PC-9 (cell line): ENCODE results near the gene KLHL35. TPM values are rescaled to one million over a fixed set of nuclear protein-coding genes. Genes with fewer than 3 reads are reported as not detected.

Experiments
- BruUV-seq: library from RNA; stranded (reverse); fragments of 400-500 nt; replicated peaks from 2 replicates; lab custom pipeline; 2021; lab: Mats Ljungman, UMichigan
- CTCF ChIA-PET: fragments of 300-600 bp; sonication (Branson Sonifier 250); formaldehyde crosslinking; loops from one replicate; lab custom pipeline; 2022; ENCODE audit warnings: antibody characterized with exemption; lab: Charles Lee
- POLR2A ChIA-PET: fragments of 300-600 bp; sonication (Branson Sonifier 250); formaldehyde crosslinking; loops from one replicate; lab custom pipeline; 2022; ENCODE audit warnings: antibody characterized with exemption; ENCODE audit not compliant: unreplicated experiment; lab: Charles Lee
- DNase-seq, 2 experiments: peaks; one replicate each; pipeline versions ENCODE4 v3.0.0 to v3.0.0-alpha.2; 2015 to 2022; ENCODE audit warnings: mixed read lengths in 1 of 2
- H2AFZ ChIP-seq: fragments of 200-600 bp; sonication (generic); 2 replicates; pipeline ENCODE4 v1.8.1; 2017; ENCODE audit warnings: antibody characterized with exemption
- H3F3A ChIP-seq: fragments of 200-600 bp; sonication (generic); 2 replicates; pipeline ENCODE4 v1.8.1; 2017; ENCODE audit warnings: antibody characterized with exemption, mild to moderate bottlenecking, low read depth; ENCODE audit not compliant: insufficient read depth
- H3K27ac ChIP-seq: fragments of 200-600 bp; sonication (generic); 2 replicates; pipeline ENCODE4 v1.6.1; 2016; ENCODE audit warnings: mixed run types
- H3K27me3 ChIP-seq: fragments of 200-600 bp; sonication (generic); 2 replicates; pipeline ENCODE4 v1.6.1; 2016; ENCODE audit warnings: low read depth, mixed run types; ENCODE audit not compliant: insufficient read depth
- H3K36me3 ChIP-seq: fragments of 200-600 bp; sonication (generic); 2 replicates; pipeline ENCODE4 v1.6.1; 2016; ENCODE audit warnings: low read depth, mixed run types
- H3K4me1 ChIP-seq: fragments of 200-600 bp; sonication (generic); replicated peaks from 2 replicates; pipeline ENCODE4 v1.6.1; 2016; ENCODE audit warnings: mixed run types; ENCODE audit not compliant: insufficient read depth
- H3K4me2 ChIP-seq: fragments of 200-600 bp; sonication (generic); 2 replicates; pipeline ENCODE4 v1.6.1; 2017; ENCODE audit warnings: mixed run types
- H3K4me3 ChIP-seq: fragments of 200-600 bp; sonication (generic); 2 replicates; pipeline ENCODE4 v1.6.1; 2016; ENCODE audit warnings: mixed run types
- H3K79me2 ChIP-seq: fragments of 200-600 bp; sonication (generic); 2 replicates; pipeline ENCODE4 v1.6.1; 2017; ENCODE audit warnings: low read depth, mixed run types
- H3K9me2 ChIP-seq: fragments of 200-600 bp; sonication (generic); 2 replicates; pipeline ENCODE4 v1.8.1; 2017; ENCODE audit warnings: mild to moderate bottlenecking; ENCODE audit not compliant: insufficient read depth
- H3K9me3 ChIP-seq: fragments of 200-600 bp; sonication (generic); 2 replicates; pipeline ENCODE4 v1.8.1; 2016; ENCODE audit warnings: low read depth; ENCODE audit not compliant: insufficient read depth
- H4K20me1 ChIP-seq: fragments of 200-600 bp; sonication (generic); 2 replicates; pipeline ENCODE4 v1.8.1; 2017; ENCODE audit not compliant: insufficient read depth
- CTCF ChIP-seq: fragments of 200-600 bp; sonication (generic); conservative IDR thresholded peaks from 2 replicates; pipeline ENCODE4 v1.6.1; 2017; ENCODE audit warnings: mixed run types, antibody characterized with exemption, mild to moderate bottlenecking, moderate library complexity
- EZH2 ChIP-seq: fragments of 200-600 bp; sonication (generic); IDR thresholded peaks from 2 replicates; pipeline ENCODE4 v1.8.0; 2017; ENCODE audit warnings: antibody characterized with exemption, low read depth
- intact Hi-C: fragments of 100-400 bp; cut with micrococcal nuclease; formaldehyde crosslinking; loops from one replicate; pipeline ENCODE4 v1.10.0; 2022; ENCODE audit not compliant: unreplicated experiment
- total RNA-seq: library from RNA; stranded (reverse); gene quantifications from 2 replicates; pipeline ENCODE4 v1.2.3, GENCODE V29; 2021

KLHL35 gene
- total RNA-seq, 1 experiment from 2014 or later, result 11.1 TPM

- no peak overlapping the region for H3K4me3 ChIP-seq
- no peak for DNase-seq
- no peak overlapping the region for H3K4me2 ChIP-seq
- intact Hi-C loops, result no loop called here
- H4K20me1 ChIP-seq, result no peaks in the 10 kb centered on the region
- POLR2A ChIA-PET, result no interaction called here
- H3K79me2 ChIP-seq, result no peaks in the 10 kb centered on the region
- no peaks in the 10 kb centered on the region for H3K9me2 ChIP-seq
- no TSS peak for BruUV-seq
- no peaks in the 10 kb centered on the region for H3F3A ChIP-seq
- no peak for TF ChIP-seq EZH2
- no peaks in the 10 kb centered on the region for H3K27me3 ChIP-seq
- no peak overlapping the region for H3K27ac ChIP-seq
- H2AFZ ChIP-seq, result no peak overlapping the region
- CTCF ChIA-PET, result no interaction called here
- H3K36me3 ChIP-seq, result no peaks in the 10 kb centered on the region
- H3K9me3 ChIP-seq, result no peaks in the 10 kb centered on the region
- peaks cover 14% of the 10 kb centered on the region for H3K4me1 ChIP-seq
Observed at GRCh38 chr11:75461151-75461550, 28.1 kb upstream of the KLHL35 start.

GRCh38 chr11:75456596-75457183, 23.7 kb upstream of the KLHL35 start:
- CTCF ChIA-PET, result no interaction called here
- H3K4me1 ChIP-seq, result no peaks in the 10 kb centered on the region

GRCh38 chr11:75454987-75455386, 22.0 kb upstream of the KLHL35 start:
- H3K27me3 ChIP-seq, result 0 out of 2 replicates have a peak, but pooled peaks cover 8% of the 10 kb centered on the region
- H3F3A ChIP-seq, result no peaks in the 10 kb centered on the region
- BruUV-seq, result no TSS peak
- DNase-seq, result no peak
- H3K27ac ChIP-seq, result no peak overlapping the region
- no peak for TF ChIP-seq CTCF
- no peaks in the 10 kb centered on the region for H3K4me1 ChIP-seq
- intact Hi-C loops, result no loop called here
- ChIA-PET CTCF (no interaction called here), POLR2A (no interaction called here)
- no peaks in the 10 kb centered on the region for H3K36me3 ChIP-seq
- H3K4me3 ChIP-seq, result no peak overlapping the region
- H4K20me1 ChIP-seq, result no peaks in the 10 kb centered on the region
- H3K4me2 ChIP-seq, result no peak overlapping the region
- no peaks in the 10 kb centered on the region for H3K9me3 ChIP-seq
- no peaks in the 10 kb centered on the region for H3K79me2 ChIP-seq
- H3K9me2 ChIP-seq, result no peaks in the 10 kb centered on the region
- H2AFZ ChIP-seq, result no peak overlapping the region

More at GRCh38 chr11:75456596-75457183, 23.7 kb upstream of the KLHL35 start:
- no peaks in the 10 kb centered on the region for H3K79me2 ChIP-seq
- H4K20me1 ChIP-seq, result no peaks in the 10 kb centered on the region
- no peak overlapping the region for H3K4me2 ChIP-seq
- intact Hi-C loops, result no loop called here
- no peaks in the 10 kb centered on the region for H3K36me3 ChIP-seq
- POLR2A ChIA-PET, result no interaction called here
- H3K9me3 ChIP-seq, result no peaks in the 10 kb centered on the region
- H3K4me3 ChIP-seq, result no peak overlapping the region
- H3K27me3 ChIP-seq, result 0 out of 2 replicates have a peak, but pooled peaks cover 8% of the 10 kb centered on the region
- BruUV-seq, result no TSS peak
- TF ChIP-seq CTCF (no peak), EZH2 (no peak)
- DNase-seq, result no peak
- H2AFZ ChIP-seq, result no peak overlapping the region
- no peaks in the 10 kb centered on the region for H3F3A ChIP-seq
- H3K27ac ChIP-seq, result no peak overlapping the region
- H3K9me2 ChIP-seq, result no peaks in the 10 kb centered on the region
